HCT116 (cell line): ENCODE data around the gene FEV.

ENCODE experiments used
- CEBPB ChIP-seq: IDR thresholded peaks from 2 replicates; pipeline ENCODE4 v1.6.1; 2012; ENCODE audit warnings: low read depth
- CTCF ChIP-seq, 3 experiments: fragments of 200-600 bp in 1 of 3; sonication (generic) in 1 of 3; IDR thresholded peaks in 2 of 3; conservative IDR thresholded peaks in 1 of 3; 2 replicates each; pipeline ENCODE4 v1.5.1; 2012 to 2017; ENCODE audit warnings: low read depth in 2 of 3, low read length in 2 of 3, antibody characterized with exemption in 1 of 3, borderline replicate concordance in 1 of 3, control low read depth in 1 of 3, mild to moderate bottlenecking in 1 of 3, mixed read lengths in 1 of 3, mixed run types in 1 of 3, moderate library complexity in 1 of 3; ENCODE audit not compliant: insufficient read depth in 1 of 3
- ELF1 ChIP-seq: IDR thresholded peaks from 2 replicates; pipeline ENCODE4 v1.6.1; 2012; ENCODE audit warnings: low read depth, borderline replicate concordance
- EZH2 ChIP-seq: fragments of 200-600 bp; sonication (generic); IDR thresholded peaks from 2 replicates; pipeline ENCODE4 v1.6.1; 2017; ENCODE audit warnings: antibody characterized with exemption, mixed run types
- FOSL1 ChIP-seq: IDR thresholded peaks from 2 replicates; pipeline ENCODE4 v1.6.1; 2012; ENCODE audit warnings: low read depth
- JUND ChIP-seq: IDR thresholded peaks from 2 replicates; pipeline ENCODE4 v1.6.1; 2012
- MAX ChIP-seq: IDR thresholded peaks from 2 replicates; pipeline ENCODE4 v1.6.1; 2012
- POLR2A ChIP-seq: IDR thresholded peaks from 2 replicates; pipeline ENCODE4 v1.7.0; 2011; ENCODE audit warnings: borderline replicate concordance; ENCODE audit not compliant: insufficient read depth, insufficient read length; ENCODE audit errors: extremely low read depth
- POLR2AphosphoS5 ChIP-seq: IDR thresholded peaks from 2 replicates; pipeline ENCODE4 v1.6.1; 2011; ENCODE audit warnings: mild to moderate bottlenecking, low read depth, low read length, moderate library complexity
- REST ChIP-seq: IDR thresholded peaks from 2 replicates; pipeline ENCODE4 v1.6.1; 2012; ENCODE audit warnings: low read depth
- SIN3A ChIP-seq: IDR thresholded peaks from 2 replicates; pipeline ENCODE4 v1.6.1; 2012; ENCODE audit warnings: low read depth
- YY1 ChIP-seq: IDR thresholded peaks from 2 replicates; pipeline ENCODE4 v1.6.1; 2011; ENCODE audit warnings: low read length, low read depth, moderate library complexity, mild to moderate bottlenecking; ENCODE audit not compliant: insufficient replicate concordance; ENCODE audit errors: extremely low read depth
- ZFX ChIP-seq: fragments of 450-650 bp; IDR thresholded peaks from 2 replicates; pipeline ENCODE4 v1.6.1; 2017
- ZNF274 ChIP-seq: fragments of 200-500 bp; sonication (Bioruptor generic); IDR thresholded peaks from 2 replicates; pipeline ENCODE4 v1.6.1; 2014; ENCODE audit warnings: mild to moderate bottlenecking, low read depth, low read length, inconsistent platforms

- no peak for TF ChIP-seq CTCF (IDR thresholded peaks at IDR 0.05 in 2 of 3, conservative IDR thresholded peaks at IDR 0.05 in 1 of 3; ENCODE audit: borderline replicate concordance in 1 of 3, insufficient read depth in 1 of 3, low read depth in 2 of 3, low read length in 2 of 3)
- no peak for TF ChIP-seq FOSL1
- TF ChIP-seq ZFX = no peak
- TF ChIP-seq CEBPB = no peak
- TF ChIP-seq ELF1 = no peak
- no peak for TF ChIP-seq EZH2
- no peak for TF ChIP-seq POLR2A
- no peak for TF ChIP-seq SIN3A
- TF ChIP-seq POLR2AphosphoS5 = no peak
- no peak for TF ChIP-seq REST
- no peak for TF ChIP-seq ZNF274
- TF ChIP-seq JUND = no peak
- no peak for TF ChIP-seq MAX
- TF ChIP-seq YY1 = no peak
Observed at GRCh38 chr2:218990612-218991011, 5.6 kb upstream of the FEV start.
